ENCODE measurements around the gene FCHSD2.
A peak's percentile ranks its signal among the peaks of the same experiment; 100 is the strongest.
"Not testable (repeated sequence)": the region's sequence is repeated elsewhere in the genome, so short reads cannot be mapped to it uniquely, and the experiment has no call there.

Gene FCHSD2

GRCh38 chr11:73002214-73002613, 139.9 kb downstream of the FCHSD2 start:
- no peak for DNase-seq

- DNase-seq: no peak
Observed at GRCh38 chr11:73001615-73002014, 140.5 kb downstream of the FCHSD2 start.

- DNase-seq: no peak
Observed at GRCh38 chr11:72998676-72999075, 143.4 kb downstream of the FCHSD2 start.

GRCh38 chr11:72996959-72997358, 145.2 kb downstream of the FCHSD2 start:
- no peak for DNase-seq

- no peak for DNase-seq
Observed at GRCh38 chr11:72989727-72990126, 152.4 kb downstream of the FCHSD2 start.

DNA sequence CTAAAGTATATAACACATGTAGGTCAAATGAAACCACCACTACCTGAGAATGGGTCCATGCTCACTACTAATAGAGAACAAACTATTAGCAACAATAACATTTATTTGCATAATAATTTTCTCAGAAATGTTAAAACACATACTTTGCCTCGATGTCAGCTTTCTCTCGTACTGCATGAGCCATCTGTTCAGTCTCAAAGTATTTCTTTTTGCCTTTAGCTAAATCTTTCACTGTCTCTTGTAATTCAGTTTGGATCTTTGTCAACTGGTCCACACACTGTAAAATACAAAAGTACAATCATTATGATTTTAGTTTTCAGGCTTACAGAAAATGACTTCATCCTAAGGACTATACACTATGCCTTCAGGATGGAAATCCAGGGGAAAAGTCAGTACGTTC, 153.3 kb downstream of the FCHSD2 start:
- no peak for DNase-seq

- DNase-seq: no peak
Observed at GRCh38 chr11:72985645-72986044, 156.5 kb downstream of the FCHSD2 start.

DNA sequence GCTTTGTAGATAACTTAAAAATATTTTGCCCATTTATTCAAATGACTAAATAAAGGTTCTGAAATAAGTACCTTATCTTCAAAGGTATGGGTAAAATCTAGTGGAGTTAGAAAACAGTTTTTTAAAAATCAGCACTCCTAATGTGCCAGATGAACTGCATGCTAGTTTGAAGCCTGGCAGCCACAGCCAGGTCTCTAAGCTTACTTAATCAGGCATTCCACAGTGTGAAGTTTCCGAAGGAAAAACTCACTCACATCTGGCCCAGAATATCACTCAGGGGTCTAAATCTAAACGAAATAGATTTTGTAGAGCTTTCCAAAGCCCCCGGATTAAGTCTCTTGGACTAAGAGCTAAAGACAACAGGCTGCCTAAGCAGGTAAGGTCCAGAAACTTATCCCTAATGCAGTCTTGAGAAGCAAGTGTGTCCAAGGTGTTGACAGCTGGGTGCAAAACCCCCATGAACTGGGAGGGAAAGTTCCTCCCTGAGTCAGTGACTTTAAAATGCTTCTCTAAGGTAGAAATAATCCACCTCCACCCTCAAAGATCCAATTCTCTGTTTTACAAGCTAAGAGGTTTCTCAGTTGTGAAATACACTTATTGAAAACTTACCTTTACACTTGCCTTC, 157.6 kb downstream of the FCHSD2 start:
- DNase-seq: no peak

DNA sequence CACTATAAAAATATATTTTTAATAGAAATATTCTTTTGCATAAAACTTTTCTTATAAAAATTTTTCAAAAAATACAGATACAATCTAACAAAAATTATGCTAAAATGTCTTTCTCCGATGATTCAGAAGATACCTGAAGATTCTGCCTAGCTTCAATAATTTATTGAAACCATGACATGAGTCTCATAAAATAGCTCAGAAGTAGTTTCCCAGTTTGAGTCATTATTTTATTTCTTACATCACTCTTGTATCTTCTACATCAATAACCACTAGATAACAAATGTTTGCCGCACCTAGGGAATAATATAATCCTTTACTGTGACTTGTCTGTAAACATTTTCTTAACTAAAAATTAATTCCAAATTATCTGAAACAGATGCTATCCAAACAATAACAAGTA, 158.6 kb downstream of the FCHSD2 start:
- no peak for DNase-seq

- no peak for DNase-seq
Observed at GRCh38 chr11:72981971-72982685, 160.0 kb downstream of the FCHSD2 start.

GRCh38 chr11:72981080-72981479, 161.0 kb downstream of the FCHSD2 start:
- no peak for DNase-seq

- DNase-seq: not testable (repeated sequence)
Observed at GRCh38 chr11:72977782-72978181, 164.3 kb downstream of the FCHSD2 start.

GRCh38 chr11:72976522-72976892, 165.6 kb downstream of the FCHSD2 start:
- not testable (repeated sequence) for DNase-seq

- peak in 1 of 2 donors; percentile 14 for DNase-seq
Observed at GRCh38 chr11:72975778-72976521, 166.2 kb downstream of the FCHSD2 start.

GRCh38 chr11:72974487-72975205, 167.5 kb downstream of the FCHSD2 start:
- DNase-seq: no peak

GRCh38 chr11:72972496-72973128, 169.5 kb downstream of the FCHSD2 start:
- no peak for DNase-seq

DNA sequence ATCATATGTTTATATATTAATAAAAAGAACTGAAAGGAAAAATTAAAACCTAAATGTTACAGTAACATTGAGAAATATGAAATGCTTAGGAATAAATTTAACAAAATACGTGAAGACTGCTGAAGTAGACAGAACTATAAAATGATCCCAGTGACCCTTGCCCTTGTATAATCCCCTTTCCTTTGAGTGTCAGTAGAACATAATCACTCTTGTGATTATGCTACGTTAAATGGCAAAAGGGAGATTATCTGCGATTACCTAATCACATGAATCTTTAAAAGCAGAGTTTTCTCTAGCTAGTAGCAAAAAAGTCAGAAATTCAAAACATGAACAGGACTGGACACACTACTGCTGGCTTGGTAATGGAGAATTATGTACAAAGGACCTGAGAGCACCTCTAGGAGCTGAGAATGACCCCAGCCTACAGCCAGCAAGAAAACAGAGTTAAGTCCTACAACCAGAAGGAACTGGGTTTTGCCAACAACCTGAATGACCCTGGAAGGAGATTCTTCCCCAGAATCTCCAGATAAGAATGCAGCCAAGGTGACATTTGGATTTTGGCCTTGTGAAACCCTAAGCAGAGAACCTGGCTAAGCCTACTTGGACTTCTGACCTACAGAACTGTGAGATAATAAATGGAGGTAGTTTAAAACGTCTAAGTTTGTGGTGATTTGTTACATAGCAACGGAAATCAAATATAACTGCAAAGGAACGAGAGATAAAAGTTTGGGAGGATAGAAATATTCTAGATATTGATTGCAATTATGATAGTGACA, 170.7 kb downstream of the FCHSD2 start:
- no peak for DNase-seq

DNA sequence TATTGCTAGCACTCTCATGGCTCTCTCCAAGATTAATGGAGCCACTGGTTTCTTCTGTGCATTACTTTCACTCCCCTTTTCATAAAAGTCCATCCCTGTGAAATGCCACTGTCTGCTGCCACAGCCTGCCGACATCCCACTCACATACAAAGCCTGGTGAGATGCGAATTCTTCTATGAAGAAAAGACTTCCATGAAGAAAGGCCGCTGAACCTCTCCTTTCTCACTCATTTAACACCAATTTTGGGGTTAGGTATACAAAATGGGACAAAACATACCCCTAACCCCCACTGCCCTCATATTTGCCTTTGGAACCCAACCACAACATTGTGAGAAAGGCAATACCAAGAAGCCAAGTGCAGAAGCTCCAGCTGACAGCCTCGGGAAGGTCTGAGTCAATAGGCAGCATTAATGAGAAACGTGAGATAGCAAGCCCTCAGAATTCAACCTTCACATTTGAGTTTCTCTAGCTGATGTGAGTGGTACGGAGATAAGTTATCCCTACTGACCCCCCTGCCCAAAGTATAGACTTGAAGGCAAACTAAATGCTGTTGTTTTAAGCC, 171.5 kb downstream of the FCHSD2 start:
- no peak for DNase-seq

DNA sequence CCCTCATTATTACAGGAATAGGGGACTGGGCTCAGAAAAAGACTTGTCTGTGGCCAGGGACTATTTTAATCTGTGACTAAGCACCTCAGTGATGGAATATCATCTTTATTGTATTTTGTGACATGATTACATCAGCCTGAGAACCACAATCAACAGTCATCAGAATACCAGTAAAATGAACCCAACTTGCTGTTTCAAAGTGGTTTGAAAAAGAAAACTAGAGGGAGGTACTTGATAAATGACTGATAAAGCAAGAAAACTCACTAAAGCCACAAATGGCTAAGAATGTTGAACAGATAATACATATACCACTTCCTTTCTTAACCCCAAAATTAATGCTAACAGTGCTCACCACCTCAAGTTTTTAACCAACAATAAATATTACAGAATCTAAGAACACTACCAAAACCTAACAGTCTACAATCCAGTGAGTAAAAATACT, 172.2 kb downstream of the FCHSD2 start:
- DNase-seq: peak in 1 of 2 donors; percentile 53

DNA sequence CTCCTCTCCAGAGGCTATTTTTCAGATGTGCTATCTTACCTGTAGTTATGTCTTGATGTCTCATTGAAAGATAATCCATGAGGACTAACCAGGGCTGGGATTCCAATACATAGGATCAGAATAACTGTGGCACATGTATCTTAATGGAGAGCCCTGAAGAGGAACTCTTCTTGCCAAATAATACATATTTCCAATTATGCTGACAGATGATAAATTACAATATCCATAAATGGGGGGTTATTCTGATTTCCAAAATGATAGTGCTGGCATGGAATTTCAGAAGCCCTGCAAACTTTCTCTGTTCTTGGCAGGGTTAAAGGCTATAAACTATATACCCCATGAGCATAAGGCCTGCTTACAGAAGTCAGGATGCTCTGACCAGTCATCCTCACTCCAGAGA, 173.7 kb downstream of the FCHSD2 start:
- DNase-seq: no peak

DNA sequence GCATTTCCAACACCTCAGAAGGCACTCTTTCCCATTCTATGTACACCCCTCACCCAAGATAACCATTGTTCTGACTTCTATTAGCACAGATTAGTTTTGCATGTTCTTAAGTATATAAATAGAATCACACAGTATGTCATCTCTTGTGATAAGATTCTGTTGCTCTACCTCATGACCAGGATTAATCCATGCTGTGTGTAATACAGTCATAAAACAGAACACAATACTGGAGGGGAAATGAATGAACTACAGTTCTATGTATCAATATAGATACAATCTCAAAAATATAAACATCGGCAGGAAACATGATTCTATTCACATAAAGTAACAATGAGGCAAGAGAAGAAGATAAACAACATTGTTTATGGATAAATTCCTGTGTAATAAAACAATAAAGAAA, 176.4 kb downstream of the FCHSD2 start:
- DNase-seq: no peak

DNA sequence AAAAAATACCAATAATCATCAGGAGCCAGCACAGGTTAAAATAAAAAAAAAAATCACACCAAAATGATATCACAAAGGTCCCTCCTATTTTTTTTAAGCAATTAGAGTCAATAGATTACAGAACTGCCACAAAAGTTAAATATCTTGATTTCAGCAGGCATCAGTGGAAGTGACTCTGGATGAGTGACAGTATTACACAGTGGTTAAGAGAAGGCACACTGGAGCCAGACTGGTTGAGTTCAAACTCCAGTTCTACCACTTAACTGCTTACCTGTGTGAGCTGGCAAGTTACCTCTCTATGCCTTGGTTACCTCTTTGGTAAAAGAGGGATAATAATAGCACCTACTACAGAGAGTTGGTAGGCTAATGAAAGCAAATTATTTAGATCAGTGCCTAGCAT, 179.4 kb downstream of the FCHSD2 start:
- DNase-seq: no peak

Data from CD4-positive, alpha-beta T cell treated with Interleukin-4 for 1 hour (primary cell).